Urothelium cell line (cell line): ENCODE results near the gene GBP6.
"Not testable (repeated sequence)": the region's sequence is repeated elsewhere in the genome, so short reads cannot be mapped to it uniquely, and the experiment has no call there.

Experiments used
- DNase-seq: peaks from one replicate; pipeline ENCODE4 v3.0.0; 2011; ENCODE audit warnings: low spot score, mixed read lengths
- FAIRE-seq: peaks from 2 replicates; lab custom pipeline; 2011; peaks lifted over from hg19 to GRCh38; lab: Jason Lieb, UNC

GBP6 gene

GRCh38 chr1:89363638-89364536 lies at the start of gene GBP6:
Gene GBP6, plus strand, starts transcription at chr1:89364059. Its CDS starts 4,493 bp downstream, at chr1:89368552.
- DNase-seq (no peak), FAIRE-seq (no peak)

GRCh38 chr1:89322402-89322801 lies 41.5 kb upstream of the GBP6 start:
- FAIRE-seq = no peak

GRCh38 chr1:89331890-89332289 lies 32.0 kb upstream of the GBP6 start:
- DNase-seq (no peak), FAIRE-seq (no peak)

More at GRCh38 chr1:89322402-89322801, 41.5 kb upstream of the GBP6 start:
- no peak for DNase-seq

- DNase-seq = no peak
- no peak for FAIRE-seq
Observed at GRCh38 chr1:89332461-89332860, 31.4 kb upstream of the GBP6 start.

- no peak for FAIRE-seq
- no peak for DNase-seq
Observed at GRCh38 chr1:89335486-89335885, 28.4 kb upstream of the GBP6 start.

- DNase-seq (no peak), FAIRE-seq (no peak)
Observed at GRCh38 chr1:89337903-89338302, 26.0 kb upstream of the GBP6 start.

- FAIRE-seq (no peak), DNase-seq (no peak)
Observed at GRCh38 chr1:89339039-89339438, 24.8 kb upstream of the GBP6 start.

- FAIRE-seq, DNase-seq: not testable (repeated sequence)
Observed at GRCh38 chr1:89345479-89345878, 18.4 kb upstream of the GBP6 start.

GRCh38 chr1:89347296-89347695 lies 16.6 kb upstream of the GBP6 start:
- DNase-seq = no peak
- no peak for FAIRE-seq

- DNase-seq (no peak), FAIRE-seq (no peak)
Observed at GRCh38 chr1:89350298-89350697, 13.6 kb upstream of the GBP6 start.

GRCh38 chr1:89351597-89352311 lies 12.1 kb upstream of the GBP6 start:
- no peak for DNase-seq
- no peak for FAIRE-seq

- DNase-seq = no peak
- FAIRE-seq = no peak
Observed at GRCh38 chr1:89352421-89352820, 11.4 kb upstream of the GBP6 start.

- no peak for FAIRE-seq
- no peak for DNase-seq
Observed at GRCh38 chr1:89354205-89354604, 9.7 kb upstream of the GBP6 start.

- FAIRE-seq (no peak), DNase-seq (no peak)
Observed at GRCh38 chr1:89355056-89355455, 8.8 kb upstream of the GBP6 start.

- DNase-seq (no peak), FAIRE-seq (no peak)
Observed at GRCh38 chr1:89356658-89357400, 7.0 kb upstream of the GBP6 start.

GRCh38 chr1:89358287-89358893 lies 5.5 kb upstream of the GBP6 start:
- no peak for FAIRE-seq
- DNase-seq = peak; percentile 70

- no peak for DNase-seq
- FAIRE-seq = no peak
Observed at GRCh38 chr1:89360716-89361115, 3.1 kb upstream of the GBP6 start.

- DNase-seq (no peak), FAIRE-seq (no peak)
Observed at GRCh38 chr1:89361681-89362080, 2.2 kb upstream of the GBP6 start.

- no peak for FAIRE-seq
- DNase-seq = no peak
Observed at GRCh38 chr1:89363196-89363595, 663 bp upstream of the GBP6 start.

GRCh38 chr1:89364954-89365550 lies 1.2 kb downstream of the GBP6 start:
- no peak for DNase-seq
- FAIRE-seq = no peak
